Urinary bladder (tissue), 4 donors: ENCODE measurements around the gene RGS7. TPM values are rescaled to one million over a fixed set of nuclear protein-coding genes. Genes with fewer than 3 reads are reported as not detected.

Source experiments
- DNase-seq: peaks from one replicate; pipeline ENCODE4 v3.0.0-alpha.2; 2015; ENCODE audit errors: extremely low spot score
- H3K27ac ChIP-seq: one replicate; pipeline ENCODE4 v1.5.1; 2013; ENCODE audit warnings: low read depth, mild to moderate bottlenecking, moderate library complexity
- H3K36me3 ChIP-seq: one replicate; pipeline ENCODE4 v1.6.1; 2013; ENCODE audit warnings: mild to moderate bottlenecking, moderate library complexity; ENCODE audit not compliant: insufficient read depth
- H3K4me1 ChIP-seq: one replicate; pipeline ENCODE4 v1.6.1; 2013; ENCODE audit warnings: mild to moderate bottlenecking, moderate library complexity; ENCODE audit not compliant: insufficient read depth
- H3K4me3 ChIP-seq: one replicate; pipeline ENCODE4 v1.5.1; 2013; ENCODE audit warnings: low read depth, low read length
- WGBS: extraction: QIAGEN DNeasy Blood & Tissue Kit; methylation state at CpG from one replicate; pipeline ENCODE4 v1.1.7; 2013; 5-methylcytosine and 5-hydroxymethylcytosine counted together
- polyA plus RNA-seq: library from polyadenylated mRNA; stranded (reverse); fragments of 200-250 nt; gene quantifications from one replicate; pipeline ENCODE4 v1.2.3, GENCODE V29; 2013
- total RNA-seq: library from RNA; depleted of rRNA; stranded (reverse); fragments of >200 nt; gene quantifications from one replicate; pipeline ENCODE4 v1.2.3, GENCODE V29; 2014
- donor health status: healthy with polysubstance abuse.
- donor health status: healthy.

Gene RGS7
- total and polyA plus RNA-seq, 2 donors, result 0.04 to 0.42 TPM

DNA sequence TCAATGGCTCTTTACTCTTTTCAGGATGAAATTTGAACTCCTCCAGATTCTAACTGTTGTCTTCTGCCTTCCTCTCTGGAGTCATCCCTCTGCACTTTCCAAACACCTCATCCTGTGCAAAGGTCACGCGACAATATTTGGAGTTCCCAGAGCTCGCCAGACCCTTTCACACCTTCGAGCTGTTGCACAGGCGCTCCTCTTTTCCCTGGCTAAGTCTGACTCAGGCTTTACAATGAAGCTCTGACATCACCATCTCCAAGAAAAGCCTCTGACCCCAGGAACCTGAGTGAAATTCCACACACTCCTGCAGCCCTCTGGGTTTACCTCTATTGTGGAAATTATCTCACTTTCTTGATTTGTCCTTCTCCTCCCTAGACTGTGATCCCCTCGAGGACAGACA lies 270.3 kb downstream of the RGS7 start:
- H3K36me3 ChIP-seq, result no peaks in the 10 kb centered on the region
- no peak overlapping the region for H3K27ac ChIP-seq
- 77% methylated on average over 6 of the region's 6 CpGs for WGBS
- no peak for DNase-seq
- no peak overlapping the region for H3K4me3 ChIP-seq
- H3K4me1 ChIP-seq, result no peaks in the 10 kb centered on the region

GRCh38 chr1:241083285-241083684 lies 273.7 kb downstream of the RGS7 start:
- Histone ChIP-seq H3K4me1 (no peaks in the 10 kb centered on the region), H3K4me3 (no peak overlapping the region), H3K27ac (no peak overlapping the region), H3K36me3 (no peaks in the 10 kb centered on the region)
- DNase-seq, result no peak
- 88% methylated on average over 3 of the region's 3 CpGs for whole genome bisulfite sequencing

DNA sequence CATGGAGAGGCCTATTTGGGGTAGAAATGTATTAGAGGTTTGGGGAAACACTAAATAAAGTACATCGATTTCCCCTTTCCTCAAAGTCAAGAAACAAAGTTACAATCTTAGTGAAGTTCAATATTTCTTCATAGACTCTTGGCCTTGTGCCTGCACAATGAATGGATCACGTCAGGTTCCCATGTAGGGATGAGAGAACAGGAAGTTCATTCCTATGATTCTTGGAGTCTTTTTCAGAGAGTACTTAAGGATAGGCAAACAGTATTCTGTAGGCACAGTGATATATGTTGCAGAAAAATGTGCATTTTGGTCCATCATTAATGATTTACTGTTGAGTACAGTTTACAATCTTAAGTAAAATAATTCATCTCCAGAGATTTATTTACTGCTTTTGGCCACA lies 275.5 kb downstream of the RGS7 start:
- no peaks in the 10 kb centered on the region for H3K36me3 ChIP-seq
- H3K4me1 ChIP-seq, result no peaks in the 10 kb centered on the region
- 32% methylated on average over 2 of the region's 2 CpGs for WGBS
- H3K27ac ChIP-seq, result no peak overlapping the region
- no peak overlapping the region for H3K4me3 ChIP-seq
- no peak for DNase-seq

GRCh38 chr1:241079459-241079858 lies 277.5 kb downstream of the RGS7 start:
- Histone ChIP-seq H3K36me3 (no peaks in the 10 kb centered on the region), H3K4me1 (no peaks in the 10 kb centered on the region), H3K4me3 (no peak overlapping the region), H3K27ac (no peak overlapping the region)
- WGBS, result 96% methylated on average over 1 of the region's 1 CpG
- DNase-seq, result no peak

GRCh38 chr1:241079047-241079446 lies 278.0 kb downstream of the RGS7 start:
- Histone ChIP-seq H3K4me1 (no peaks in the 10 kb centered on the region), H3K36me3 (no peaks in the 10 kb centered on the region), H3K27ac (no peak overlapping the region), H3K4me3 (no peak overlapping the region)
- WGBS, result 52% methylated on average over 8 of the region's 8 CpGs
- DNase-seq, result no peak

DNA sequence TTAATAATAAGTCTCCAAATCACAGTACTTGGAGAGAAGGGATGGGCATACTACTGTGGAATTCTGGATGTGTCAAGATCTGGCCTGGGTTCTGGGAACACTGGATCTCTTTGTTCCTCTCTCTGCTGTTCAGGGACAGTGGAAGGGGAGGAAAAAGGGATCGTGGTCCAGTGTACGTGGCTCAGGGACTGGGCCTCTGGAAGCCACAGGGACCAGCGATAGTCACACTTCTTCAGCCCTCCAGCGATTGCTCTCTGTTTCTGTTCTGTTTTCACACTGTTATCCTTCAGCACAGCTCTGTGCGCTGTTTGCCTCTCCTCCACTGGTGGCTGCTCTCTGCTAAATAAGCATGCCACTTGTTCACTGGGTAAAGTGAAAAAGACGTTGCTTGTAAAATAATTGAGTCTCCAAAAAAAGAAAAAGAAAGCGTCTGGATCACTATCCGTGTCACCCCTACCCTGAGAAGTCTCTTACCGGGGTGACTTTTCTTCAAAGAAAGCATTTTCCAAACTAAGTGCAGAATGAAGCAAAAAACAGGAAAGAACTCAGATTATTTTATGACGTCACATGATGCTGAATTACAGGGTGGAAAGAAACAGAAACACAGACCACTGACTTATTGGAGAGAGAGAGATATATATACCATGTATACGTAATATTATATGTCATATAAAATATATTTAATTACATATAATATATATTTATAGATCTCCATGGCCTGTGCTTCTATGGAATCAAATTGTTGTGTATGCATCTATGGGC lies 279.4 kb downstream of the RGS7 start:
- Histone ChIP-seq H3K27ac (no peak overlapping the region), H3K36me3 (no peaks in the 10 kb centered on the region), H3K4me3 (no peak overlapping the region), H3K4me1 (no peaks in the 10 kb centered on the region)
- no peak for DNase-seq
- 64% methylated on average over 11 of the region's 11 CpGs for whole genome bisulfite sequencing

- H3K27ac ChIP-seq, result no peak overlapping the region
- no peaks in the 10 kb centered on the region for H3K4me1 ChIP-seq
- WGBS, result 59% methylated on average over 6 of the region's 6 CpGs
- no peak for DNase-seq
- H3K36me3 ChIP-seq, result no peaks in the 10 kb centered on the region
- no peak overlapping the region for H3K4me3 ChIP-seq
Measured at GRCh38 chr1:241074507-241074906, 282.5 kb downstream of the RGS7 start.

- DNase-seq, result no peak
- 41% methylated on average over 2 of the region's 2 CpGs for WGBS
- Histone ChIP-seq H3K36me3 (no peaks in the 10 kb centered on the region), H3K4me1 (no peaks in the 10 kb centered on the region), H3K27ac (no peak overlapping the region), H3K4me3 (no peak overlapping the region)
Measured at GRCh38 chr1:241068359-241068758, 288.6 kb downstream of the RGS7 start.

GRCh38 chr1:241063276-241063675 lies 293.7 kb downstream of the RGS7 start:
- no peak for DNase-seq
- 45% methylated on average over 5 of the region's 5 CpGs for WGBS
- H3K4me3 ChIP-seq, result no peak overlapping the region
- no peak overlapping the region for H3K27ac ChIP-seq
- H3K36me3 ChIP-seq, result no peaks in the 10 kb centered on the region
- no peaks in the 10 kb centered on the region for H3K4me1 ChIP-seq

DNA sequence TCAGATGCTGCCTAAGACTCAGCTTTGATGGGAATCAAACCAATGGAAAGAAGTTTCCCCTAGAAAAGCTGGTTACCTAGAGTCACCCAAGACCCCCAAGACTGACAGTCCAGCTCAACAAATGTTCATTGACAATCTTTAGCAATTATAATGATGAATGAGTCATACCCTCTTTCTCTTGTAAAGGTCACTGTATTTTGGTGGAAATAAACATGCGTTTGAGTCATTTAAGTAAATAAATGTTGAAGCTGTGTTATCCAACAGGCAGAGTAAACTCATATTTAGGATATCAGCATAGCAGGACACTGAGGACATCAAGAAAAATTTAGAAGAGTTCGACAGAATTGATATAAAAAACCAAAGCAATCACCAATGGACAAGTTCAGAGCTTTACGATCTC lies 295.9 kb downstream of the RGS7 start:
- 87% methylated on average over 3 of the region's 3 CpGs for WGBS
- H3K36me3 ChIP-seq, result no peaks in the 10 kb centered on the region

GRCh38 chr1:241048622-241049021 lies 308.4 kb downstream of the RGS7 start:
- DNase-seq, result no peak
- 59% methylated on average over 4 of the region's 4 CpGs for WGBS
- Histone ChIP-seq H3K27ac (no peak overlapping the region), H3K36me3 (no peaks in the 10 kb centered on the region), H3K4me1 (no peaks in the 10 kb centered on the region), H3K4me3 (no peak overlapping the region)

More for the DNA sequence above, 295.9 kb downstream of the RGS7 start:
- H3K4me1 ChIP-seq, result no peaks in the 10 kb centered on the region
- no peak overlapping the region for H3K4me3 ChIP-seq
- DNase-seq, result no peak
- H3K27ac ChIP-seq, result no peak overlapping the region

DNA sequence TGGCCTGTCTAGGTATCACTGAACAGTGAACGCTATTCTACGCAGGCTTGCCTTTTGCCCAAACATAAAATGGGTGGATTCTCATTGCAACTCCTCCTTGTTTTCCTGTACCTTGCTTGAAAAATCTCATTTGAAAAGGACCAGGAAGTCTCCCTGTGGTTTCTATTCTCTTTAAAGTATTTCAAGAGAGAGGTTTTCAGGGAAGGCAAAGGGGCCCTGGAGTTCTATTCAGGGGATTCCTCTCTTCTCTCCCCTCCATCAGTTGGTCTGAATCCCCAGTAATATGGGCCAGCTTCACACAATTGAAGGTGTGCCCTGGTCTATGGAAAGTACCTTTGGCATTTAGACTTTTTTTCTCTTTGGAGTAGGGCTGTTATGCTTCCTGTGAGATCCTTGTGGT lies 311.3 kb downstream of the RGS7 start:
- Histone ChIP-seq H3K27ac (no peak overlapping the region), H3K4me3 (no peak overlapping the region), H3K36me3 (no peaks in the 10 kb centered on the region), H3K4me1 (no peaks in the 10 kb centered on the region)
- no peak for DNase-seq
- 85% methylated on average over 2 of the region's 2 CpGs for WGBS

GRCh38 chr1:241034203-241034936 lies 322.6 kb downstream of the RGS7 start:
- Histone ChIP-seq H3K4me1 (no peaks in the 10 kb centered on the region), H3K4me3 (no peak overlapping the region), H3K27ac (no peak overlapping the region), H3K36me3 (no peaks in the 10 kb centered on the region)
- no peak for DNase-seq
- 50% methylated on average over 9 of the region's 9 CpGs for WGBS

DNA sequence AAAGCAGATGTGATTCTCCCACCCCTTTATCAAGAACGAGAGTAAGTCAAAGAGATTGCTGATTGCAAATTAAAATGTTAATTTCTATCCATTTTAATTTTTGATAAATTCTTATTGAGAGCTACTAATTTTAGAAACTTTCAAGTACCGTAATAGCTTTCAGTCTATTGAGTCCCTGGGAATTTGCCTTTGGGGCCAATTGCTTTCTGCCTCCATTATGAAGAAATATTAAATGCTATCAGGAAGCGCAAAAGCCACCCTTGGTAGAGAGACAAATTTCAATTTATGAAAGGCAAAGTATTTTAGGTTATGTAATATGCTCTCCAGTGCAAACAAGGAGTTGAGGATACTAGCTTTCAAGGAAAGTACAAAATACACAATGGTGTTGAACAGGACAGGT lies 332.2 kb downstream of the RGS7 start:
- Histone ChIP-seq H3K27ac (no peak overlapping the region), H3K4me1 (no peaks in the 10 kb centered on the region), H3K36me3 (no peaks in the 10 kb centered on the region), H3K4me3 (no peak overlapping the region)
- WGBS, result 9% methylated on average over 3 of the region's 3 CpGs
- no peak for DNase-seq
